OCI-LY7 (cell line): ENCODE data around the gene ROBO2. TPM values are rescaled to one million over a fixed set of nuclear protein-coding genes. Genes with fewer than 3 reads are reported as not detected.

Experiments
- BruUV-seq: library from RNA; stranded (reverse); fragments of 400-500 nt; replicated peaks from 2 replicates; lab custom pipeline; 2021; lab: Mats Ljungman, UMichigan
- CTCF ChIA-PET: fragments of 300-600 bp; sonication (Branson Sonifier 250); formaldehyde crosslinking; loops from one replicate; lab custom pipeline; 2022; ENCODE audit warnings: antibody characterized with exemption; ENCODE audit not compliant: unreplicated experiment; lab: Charles Lee
- POLR2A ChIA-PET: fragments of 300-600 bp; sonication (Branson Sonifier 250); formaldehyde crosslinking; loops from one replicate; lab custom pipeline; 2022; ENCODE audit warnings: antibody characterized with exemption; lab: Charles Lee
- DNase-seq: peaks from one replicate; pipeline ENCODE4 v3.0.0-alpha.2; 2015; ENCODE audit warnings: low spot score
- H2AFZ ChIP-seq: fragments of 200-600 bp; sonication (generic), shearing (Covaris generic); 2 replicates; pipeline ENCODE4 v1.6.1; 2014; ENCODE audit warnings: mild to moderate bottlenecking, antibody characterized with exemption, low read length, moderate library complexity
- H3K27ac ChIP-seq: fragments of 200-600 bp; sonication (generic); 2 replicates; pipeline ENCODE4 v1.5.1; 2014; ENCODE audit warnings: mixed run types, low read depth, mild to moderate bottlenecking, moderate library complexity, low read length, inconsistent platforms; ENCODE audit not compliant: poor library complexity, severe bottlenecking
- H3K36me3 ChIP-seq: fragments of 200-600 bp; sonication (generic); 2 replicates; pipeline ENCODE4 v1.6.1; 2014; ENCODE audit warnings: mild to moderate bottlenecking, antibody characterized with exemption, low read length, moderate library complexity, mixed read lengths; ENCODE audit not compliant: insufficient read depth
- H3K4me1 ChIP-seq: fragments of 200-600 bp; sonication (generic); 2 replicates; pipeline ENCODE4 v1.5.1; 2014; ENCODE audit warnings: mild to moderate bottlenecking, low read length; ENCODE audit not compliant: insufficient read depth, poor library complexity, severe bottlenecking
- H3K4me2 ChIP-seq: fragments of 200-600 bp; sonication (generic); 2 replicates; pipeline ENCODE4 v1.6.1; 2014; ENCODE audit warnings: mild to moderate bottlenecking, low read length
- H3K4me3 ChIP-seq: fragments of 200-600 bp; sonication (generic); 2 replicates; pipeline ENCODE4 v1.5.1; 2014; ENCODE audit warnings: mild to moderate bottlenecking, low read depth, low read length; ENCODE audit not compliant: poor library complexity, severe bottlenecking
- H3K79me2 ChIP-seq: fragments of 200-600 bp; sonication (generic); 2 replicates; pipeline ENCODE4 v1.6.1; 2016; ENCODE audit warnings: low read depth, mild to moderate bottlenecking, low read length, moderate library complexity, mixed read lengths; ENCODE audit not compliant: insufficient read depth
- H3K9me2 ChIP-seq: fragments of 200-600 bp; sonication (generic); 2 replicates; pipeline ENCODE4 v1.6.1; 2016; ENCODE audit warnings: mild to moderate bottlenecking, low read length, mixed read lengths; ENCODE audit not compliant: insufficient read depth
- H3K9me3 ChIP-seq: fragments of 200-600 bp; sonication (generic); 2 replicates; pipeline ENCODE4 v1.6.1; 2014; ENCODE audit warnings: mild to moderate bottlenecking, mixed run types, low read length, mixed read lengths
- H4K20me1 ChIP-seq: fragments of 200-600 bp; sonication (generic); 2 replicates; pipeline ENCODE4 v1.6.1; 2014; ENCODE audit warnings: mild to moderate bottlenecking, antibody characterized with exemption, low read length, moderate library complexity, mixed read lengths; ENCODE audit not compliant: insufficient read depth
- CTCF ChIP-seq: fragments of 200-600 bp; sonication (generic); conservative IDR thresholded peaks from 2 replicates; pipeline ENCODE4 v1.5.1; 2014; ENCODE audit warnings: mild to moderate bottlenecking, antibody characterized with exemption, low read length, moderate library complexity, mixed read lengths
- EZH2phosphoT487 ChIP-seq: fragments of 200-600 bp; sonication (generic); IDR thresholded peaks from 2 replicates; pipeline ENCODE4 v1.6.1; 2018; ENCODE audit warnings: low read depth, borderline replicate concordance, mild to moderate bottlenecking, mixed run types, antibody characterized with exemption, low read length, moderate library complexity, mixed read lengths
- intact Hi-C: fragments of 100-400 bp; cut with micrococcal nuclease; formaldehyde crosslinking; loops from one replicate; pipeline ENCODE4 v1.10.0; 2022; ENCODE audit not compliant: unreplicated experiment
- total RNA-seq, 2 experiments: library from RNA; depleted of rRNA in 1 of 2; stranded (reverse); fragments of >200 nt in 1 of 2; shearing (Covaris generic) in 1 of 2; gene quantifications; 2 replicates each; pipeline ENCODE4 v1.2.3, GENCODE V29; 2014 to 2022

The ROBO2 gene
- total RNA-seq, 2 experiments from 2014 or later: 0.06 to 4.8 TPM

- no TSS peak for BruUV-seq
- CTCF ChIA-PET: no interaction called here
- POLR2A ChIA-PET: no interaction called here
Measured at GRCh38 chr3:77288348-77288747, 248.4 kb downstream of the ROBO2 start.

GRCh38 chr3:77296527-77296926 is 256.6 kb downstream of the ROBO2 start:
- Histone ChIP-seq H3K79me2 (no peaks in the 10 kb centered on the region), H3K4me1 (no peaks in the 10 kb centered on the region), H2AFZ (no peak overlapping the region), H3K4me3 (no peak overlapping the region), H3K27ac (no peak overlapping the region), H3K36me3 (no peaks in the 10 kb centered on the region), H3K9me3 (no peaks in the 10 kb centered on the region), H3K4me2 (no peak overlapping the region), H3K9me2 (no peaks in the 10 kb centered on the region), H4K20me1 (no peaks in the 10 kb centered on the region)
- no peak for DNase-seq
- TF ChIP-seq CTCF (no peak), EZH2phosphoT487 (no peak)
- ChIA-PET POLR2A (no interaction called here), CTCF (no interaction called here)
- BruUV-seq: no TSS peak
- intact Hi-C loops: no loop called here

More at GRCh38 chr3:77288348-77288747, 248.4 kb downstream of the ROBO2 start:
- Histone ChIP-seq H3K9me2 (no peaks in the 10 kb centered on the region), H3K27ac (no peak overlapping the region), H3K79me2 (no peaks in the 10 kb centered on the region), H3K9me3 (0 out of 2 replicates have a peak, but pooled peaks cover 5% of the 10 kb centered on the region), H4K20me1 (no peaks in the 10 kb centered on the region), H2AFZ (no peak overlapping the region), H3K36me3 (no peaks in the 10 kb centered on the region), H3K4me3 (no peak overlapping the region), H3K4me1 (no peaks in the 10 kb centered on the region), H3K4me2 (no peak overlapping the region)
- DNase-seq: no peak
- intact Hi-C loops: no loop called here
- no peak for TF ChIP-seq EZH2phosphoT487
- TF ChIP-seq CTCF: no peak

- no peak overlapping the region for H3K4me2 ChIP-seq
- no peaks in the 10 kb centered on the region for H3K9me3 ChIP-seq
- intact Hi-C loops: no loop called here
- ChIA-PET CTCF (no interaction called here), POLR2A (no interaction called here)
- no peaks in the 10 kb centered on the region for H4K20me1 ChIP-seq
- no peak for TF ChIP-seq CTCF
- no peak for TF ChIP-seq EZH2phosphoT487
- H2AFZ ChIP-seq: no peak overlapping the region
- H3K9me2 ChIP-seq: no peaks in the 10 kb centered on the region
- H3K27ac ChIP-seq: no peak overlapping the region
- BruUV-seq: no TSS peak
- no peak for DNase-seq
- H3K79me2 ChIP-seq: no peaks in the 10 kb centered on the region
- H3K4me1 ChIP-seq: no peaks in the 10 kb centered on the region
- no peak overlapping the region for H3K4me3 ChIP-seq
- no peaks in the 10 kb centered on the region for H3K36me3 ChIP-seq
Measured at GRCh38 chr3:77298417-77298816, 258.5 kb downstream of the ROBO2 start.
